Measurements from ENCODE around the gene RAD51. TPM values are rescaled to one million over a fixed set of nuclear protein-coding genes. Genes with fewer than 3 reads are reported as not detected.
A peak's percentile ranks its signal among the peaks of the same experiment; 100 is the strongest.

RAD51 gene
- total and polyA plus RNA-seq, 9 of the 15 experiments (the other 6 are each of a cell fraction or from before 2014, with no cell fraction given) = 16.0 to 63.8 (median 34.6) TPM

- TF ChIP-seq, protein P1, sequence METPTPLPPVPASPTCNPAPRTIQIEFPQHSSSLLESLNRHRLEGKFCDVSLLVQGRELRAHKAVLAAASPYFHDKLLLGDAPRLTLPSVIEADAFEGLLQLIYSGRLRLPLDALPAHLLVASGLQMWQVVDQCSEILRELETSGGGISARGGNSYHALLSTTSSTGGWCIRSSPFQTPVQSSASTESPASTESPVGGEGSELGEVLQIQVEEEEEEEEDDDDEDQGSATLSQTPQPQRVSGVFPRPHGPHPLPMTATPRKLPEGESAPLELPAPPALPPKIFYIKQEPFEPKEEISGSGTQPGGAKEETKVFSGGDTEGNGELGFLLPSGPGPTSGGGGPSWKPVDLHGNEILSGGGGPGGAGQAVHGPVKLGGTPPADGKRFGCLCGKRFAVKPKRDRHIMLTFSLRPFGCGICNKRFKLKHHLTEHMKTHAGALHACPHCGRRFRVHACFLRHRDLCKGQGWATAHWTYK (CRISPR knock-in tag; IDR thresholded peaks at IDR 0.05) = no peak
- no peak for TF ChIP-seq THAP12 (CRISPR knock-in tag; IDR thresholded peaks at IDR 0.05)
- peak; percentile 13; the same call in 1 of the 2 replicates for TF ChIP-seq TSHZ1 (CRISPR knock-in tag; IDR thresholded peaks at IDR 0.05)
- TF ChIP-seq, protein P2, sequence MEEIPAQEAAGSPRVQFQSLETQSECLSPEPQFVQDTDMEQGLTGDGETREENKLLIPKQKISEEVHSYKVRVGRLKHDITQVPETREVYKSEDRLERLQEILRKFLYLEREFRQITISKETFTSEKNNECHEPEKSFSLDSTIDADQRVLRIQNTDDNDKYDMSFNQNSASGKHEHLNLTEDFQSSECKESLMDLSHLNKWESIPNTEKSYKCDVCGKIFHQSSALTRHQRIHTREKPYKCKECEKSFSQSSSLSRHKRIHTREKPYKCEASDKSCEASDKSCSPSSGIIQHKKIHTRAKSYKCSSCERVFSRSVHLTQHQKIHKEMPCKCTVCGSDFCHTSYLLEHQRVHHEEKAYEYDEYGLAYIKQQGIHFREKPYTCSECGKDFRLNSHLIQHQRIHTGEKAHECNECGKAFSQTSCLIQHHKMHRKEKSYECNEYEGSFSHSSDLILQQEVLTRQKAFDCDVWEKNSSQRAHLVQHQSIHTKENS (CRISPR knock-in tag; IDR thresholded peaks at IDR 0.05) = no peak
- TF ChIP-seq SRF (CRISPR knock-in tag; IDR thresholded peaks at IDR 0.05) = no peak
- no peak for TF ChIP-seq RBM15 (IDR thresholded peaks at IDR 0.05; ENCODE audit: insufficient read depth, low read length)
- no peak for TF ChIP-seq SNRNP70 (optimal IDR thresholded peaks at IDR 0.05; ENCODE audit: low read depth, low read length)
- TF ChIP-seq, protein P3, sequence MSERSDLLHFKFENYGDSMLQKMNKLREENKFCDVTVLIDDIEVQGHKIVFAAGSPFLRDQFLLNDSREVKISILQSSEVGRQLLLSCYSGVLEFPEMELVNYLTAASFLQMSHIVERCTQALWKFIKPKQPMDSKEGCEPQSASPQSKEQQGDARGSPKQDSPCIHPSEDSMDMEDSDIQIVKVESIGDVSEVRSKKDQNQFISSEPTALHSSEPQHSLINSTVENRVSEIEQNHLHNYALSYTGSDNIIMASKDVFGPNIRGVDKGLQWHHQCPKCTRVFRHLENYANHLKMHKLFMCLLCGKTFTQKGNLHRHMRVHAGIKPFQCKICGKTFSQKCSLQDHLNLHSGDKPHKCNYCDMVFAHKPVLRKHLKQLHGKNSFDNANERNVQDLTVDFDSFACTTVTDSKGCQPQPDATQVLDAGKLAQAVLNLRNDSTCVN (CRISPR knock-in tag; IDR thresholded peaks at IDR 0.05) = no peak
- TF ChIP-seq FOXM1 (IDR thresholded peaks at IDR 0.05; ENCODE audit: low read depth) = no peak
- TF ChIP-seq FOXM1 (CRISPR knock-in tag; IDR thresholded peaks at IDR 0.05; ENCODE audit: low read depth) = peak; percentile 44; the same call in 1 of the 2 replicates
- TF ChIP-seq AFF4 (CRISPR knock-in tag; IDR thresholded peaks at IDR 0.05) = no peak; the same call in 1 of the 2 replicates
Measured at GRCh38 chr15:40762919-40763800, 68.2 kb downstream of the RAD51 start (continued).
